ENCODE results near the gene EAPP. TPM values are rescaled to one million over a fixed set of nuclear protein-coding genes. Genes with fewer than 3 reads are reported as not detected.

Gene EAPP
- total and polyA plus RNA-seq, 2 experiments from 2014 or later: 25.0 to 53.6 TPM

- Mint-ChIP-seq H3K27ac (no peak overlapping the region), H3K36me3 (ENCODE audit: low read depth) (no peaks in the 10 kb centered on the region), H3K9me3 (no peaks in the 10 kb centered on the region; the same call in 2 of the 3 replicates), H3K27me3 (ENCODE audit: insufficient read depth, low read depth, poor library complexity) (peaks cover 4% of the 10 kb centered on the region), H3K4me1 (peaks cover 13% of the 10 kb centered on the region), H3K4me3 (no peak overlapping the region)
- no peak for TF ChIP-seq EZH2phosphoT487 (IDR thresholded peaks at IDR 0.05; ENCODE audit: unreplicated experiment)
- TF ChIP-seq POLR2AphosphoS5 (IDR thresholded peaks at IDR 0.05; ENCODE audit: low read depth): no peak
- no peak for TF ChIP-seq ZNF462 (CRISPR knock-in tag; IDR thresholded peaks at IDR 0.05)
- no peak for TF ChIP-seq CTCF (conservative IDR thresholded peaks at IDR 0.05; ENCODE audit: low read depth in 2 of 2)
- no peak for TF ChIP-seq ZNF331 (CRISPR knock-in tag; IDR thresholded peaks at IDR 0.05; ENCODE audit: low read depth)
- no peak for TF ChIP-seq ZNF114 (CRISPR knock-in tag; IDR thresholded peaks at IDR 0.05)
- TF ChIP-seq STAT1 (IDR thresholded peaks at IDR 0.05; ENCODE audit: unreplicated experiment): no peak
- no peak for TF ChIP-seq CREB1 (CRISPR knock-in tag; IDR thresholded peaks at IDR 0.05; ENCODE audit: low read depth)
- TF ChIP-seq ETS1 (IDR thresholded peaks at IDR 0.05): no peak
- TF ChIP-seq EZH2 (IDR thresholded peaks at IDR 0.05; ENCODE audit: low read depth, unreplicated experiment): no peak
- Histone ChIP-seq H3K4me1 (ENCODE audit: insufficient read depth) (peaks cover 15% of the 10 kb centered on the region), H3K79me2 (replicated peaks; ENCODE audit: insufficient read depth) (no peaks in the 10 kb centered on the region), H4K20me1 (replicated peaks; ENCODE audit: insufficient read depth) (no peaks in the 10 kb centered on the region), H2AFZ (peak overlapping the region; percentile 84), H3K27ac (ENCODE audit: low read depth) (peak overlapping the region; percentile 22; the same call in 1 of the 2 replicates), H3K4me2 (peak overlapping the region; percentile 11; the same call in 1 of the 2 replicates), H3K4me3 (no peak overlapping the region), H3K36me3 (ENCODE audit: insufficient read depth) (no peaks in the 10 kb centered on the region), H3K9me2 (ENCODE audit: insufficient read depth) (no peaks in the 10 kb centered on the region), H3F3A (replicated peaks; ENCODE audit: low read depth) (no peaks in the 10 kb centered on the region), H3K27me3 (ENCODE audit: insufficient read depth) (no peaks in the 10 kb centered on the region)
- ATAC-seq: no peak
- DNase-seq (ENCODE audit: low spot score): no peak
These were observed 36.8 kb downstream of the EAPP start for GRCh38 chr14:34502545-34503225.
